Neuronal stem cell (in vitro differentiated cells): ENCODE measurements around the gene BABAM2.

ENCODE experiments used
- DNase-seq: peaks from one replicate; pipeline ENCODE4 v3.0.0-alpha.2; 2013; ENCODE audit warnings: low spot score
- H2AFZ ChIP-seq: one replicate; pipeline ENCODE4 v1.6.1; 2013; ENCODE audit warnings: mild to moderate bottlenecking, low read length, inconsistent platforms
- H2AK5ac ChIP-seq: 2 replicates; pipeline ENCODE4 v1.6.1; 2013; ENCODE audit warnings: low read depth, mild to moderate bottlenecking, inconsistent platforms, low read length, moderate library complexity, mixed read lengths
- H2BK120ac ChIP-seq: 2 replicates; pipeline ENCODE4 v1.6.1; 2013; ENCODE audit warnings: low read depth, mild to moderate bottlenecking, inconsistent platforms, low read length, moderate library complexity, mixed read lengths
- H2BK12ac ChIP-seq: one replicate; pipeline ENCODE4 v1.6.1; 2013; ENCODE audit warnings: low read length, inconsistent platforms
- H2BK15ac ChIP-seq: 2 replicates; pipeline ENCODE4 v1.6.1; 2013; ENCODE audit warnings: mild to moderate bottlenecking, low read length, inconsistent platforms, mixed read lengths
- H2BK5ac ChIP-seq: one replicate; pipeline ENCODE4 v1.6.1; 2013; ENCODE audit warnings: inconsistent platforms, mild to moderate bottlenecking, low read length, moderate library complexity
- H3K14ac ChIP-seq: one replicate; pipeline ENCODE4 v1.6.1; 2013; ENCODE audit warnings: low read length, inconsistent platforms
- H3K18ac ChIP-seq: 2 replicates; pipeline ENCODE4 v1.6.1; 2013; ENCODE audit warnings: low read length, inconsistent platforms
- H3K23ac ChIP-seq: 2 replicates; pipeline ENCODE4 v1.6.1; 2013; ENCODE audit warnings: low read depth, mild to moderate bottlenecking, mixed read lengths, low read length, inconsistent platforms; ENCODE audit not compliant: poor library complexity
- H3K27ac ChIP-seq: replicated peaks from 3 replicates; pipeline ENCODE4 v1.5.1; 2013; ENCODE audit warnings: low read length, inconsistent platforms
- H3K27me3 ChIP-seq, 3 experiments: 2 replicates each; pipeline ENCODE4 v1.6.1; 2013; ENCODE audit warnings: low read length in 3 of 3, mild to moderate bottlenecking in 2 of 3, inconsistent platforms in 1 of 3, low read depth in 1 of 3, mixed read lengths in 1 of 3, moderate library complexity in 1 of 3; ENCODE audit not compliant: control insufficient read depth in 3 of 3, insufficient read depth in 3 of 3
- H3K36me3 ChIP-seq, 2 donors: replicated peaks in 1 of 2; 2 replicates each; pipeline ENCODE4 v1.6.1; 2013; ENCODE audit warnings: low read length in 2 of 2; ENCODE audit not compliant: control insufficient read depth in 2 of 2, insufficient read depth in 2 of 2
- H3K4ac ChIP-seq: 2 replicates; pipeline ENCODE4 v1.6.1; 2013; ENCODE audit warnings: inconsistent platforms, mild to moderate bottlenecking, low read length, moderate library complexity
- H3K4me1 ChIP-seq, 2 donors: 1 replicate in 1 of 2; 2 replicates in 1 of 2; pipeline ENCODE4 v1.6.1; 2013; ENCODE audit warnings: low read length in 2 of 2, low read depth in 1 of 2; ENCODE audit not compliant: control insufficient read depth in 2 of 2, insufficient read depth in 1 of 2
- H3K4me2 ChIP-seq: one replicate; pipeline ENCODE4 v1.6.1; 2013; ENCODE audit warnings: mild to moderate bottlenecking, low read length, inconsistent platforms; ENCODE audit not compliant: insufficient read depth, poor library complexity, severe bottlenecking
- H3K4me3 ChIP-seq, 2 donors: 2 replicates each; pipeline ENCODE4 v1.5.1; 2013; ENCODE audit warnings: low read length in 2 of 2, mild to moderate bottlenecking in 2 of 2, inconsistent platforms in 1 of 2, moderate library complexity in 1 of 2
- H3K79me1 ChIP-seq: one replicate; pipeline ENCODE4 v1.6.1; 2013; ENCODE audit warnings: low read depth, mild to moderate bottlenecking, inconsistent platforms, low read length, moderate library complexity
- H3K9ac ChIP-seq: one replicate; pipeline ENCODE4 v1.6.1; 2013; ENCODE audit warnings: mild to moderate bottlenecking, low read depth, low read length, inconsistent platforms; ENCODE audit not compliant: poor library complexity
- H3K9me3 ChIP-seq, 2 donors: replicated peaks in 1 of 2; 2 replicates each; pipeline versions ENCODE3 to v1.6.1; 2013; ENCODE audit warnings: low read length in 2 of 2, mild to moderate bottlenecking in 2 of 2, inconsistent platforms in 1 of 2, low read depth in 1 of 2, mixed read lengths in 1 of 2, moderate library complexity in 1 of 2; ENCODE audit not compliant: control insufficient read depth in 2 of 2, insufficient read depth in 1 of 2
- H4K8ac ChIP-seq: one replicate; pipeline ENCODE4 v1.6.1; 2013; ENCODE audit warnings: low read depth, mild to moderate bottlenecking, inconsistent platforms, low read length, moderate library complexity
- H4K91ac ChIP-seq: one replicate; pipeline ENCODE4 v1.6.1; 2013; ENCODE audit warnings: low read length, low read depth, mild to moderate bottlenecking, inconsistent platforms; ENCODE audit not compliant: poor library complexity
- WGBS, 2 donors: extraction: QIAGEN DNeasy Blood & Tissue Kit; methylation state at CpG; one replicate each; pipeline ENCODE4 v1.1.7; 2013; ENCODE audit warnings: missing lambda C conversion rate in 2 of 2, mixed read lengths in 1 of 2; ENCODE audit not compliant: insufficient read length in 2 of 2, insufficient replicate concordance in 1 of 2; ENCODE audit errors: extremely low coverage in 2 of 2; 5-methylcytosine and 5-hydroxymethylcytosine counted together

Gene BABAM2

DNA sequence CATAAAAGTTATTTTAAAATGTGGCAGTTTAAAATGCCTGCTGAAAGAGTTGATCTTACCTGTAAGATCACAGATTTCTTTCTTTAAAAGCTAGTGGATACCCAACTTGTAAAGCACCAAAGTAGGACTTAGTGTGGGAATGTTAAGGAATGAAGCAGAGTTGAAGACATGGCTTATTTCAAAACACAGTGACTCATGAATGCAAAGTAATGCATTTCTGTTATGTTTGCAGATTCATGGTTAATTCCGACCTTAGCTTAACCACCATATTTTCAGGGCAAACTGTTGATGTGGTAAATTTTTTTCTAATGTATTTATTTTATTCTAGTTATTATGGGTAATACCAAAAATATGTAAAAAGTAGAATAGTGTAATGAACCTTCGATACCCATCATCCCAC lies 295.4 kb downstream of the BABAM2 start:
- H3K14ac ChIP-seq: no peak overlapping the region
- H3K18ac ChIP-seq: no peak overlapping the region
- peaks cover 0 to 5% of the 10 kb centered on the region in 2 donors for H3K9me3 ChIP-seq
- H3K23ac ChIP-seq: no peak overlapping the region
- DNase-seq: no peak
- no peak overlapping the region for H3K4me3 ChIP-seq
- no peak overlapping the region for H3K9ac ChIP-seq
- no peak overlapping the region for H4K91ac ChIP-seq
- no peaks in the 10 kb centered on the region for H3K4me1 ChIP-seq
- H3K4ac ChIP-seq: no peak overlapping the region
- no peak overlapping the region for H3K27ac ChIP-seq
- no peak overlapping the region for H2BK12ac ChIP-seq
- H2BK120ac ChIP-seq: no peak overlapping the region
- WGBS, 2 donors: no CpG with 5 or more reads among the region's 2 CpGs
- no peaks in the 10 kb centered on the region for H3K36me3 ChIP-seq
- no peak overlapping the region for H2AFZ ChIP-seq
- H2BK15ac ChIP-seq: no peak overlapping the region
- no peak overlapping the region for H2AK5ac ChIP-seq
- H3K27me3 ChIP-seq: no peaks in the 10 kb centered on the region
- no peak overlapping the region for H4K8ac ChIP-seq
- H3K79me1 ChIP-seq: no peaks in the 10 kb centered on the region
- H3K4me2 ChIP-seq: no peak overlapping the region
- H2BK5ac ChIP-seq: no peak overlapping the region

DNA sequence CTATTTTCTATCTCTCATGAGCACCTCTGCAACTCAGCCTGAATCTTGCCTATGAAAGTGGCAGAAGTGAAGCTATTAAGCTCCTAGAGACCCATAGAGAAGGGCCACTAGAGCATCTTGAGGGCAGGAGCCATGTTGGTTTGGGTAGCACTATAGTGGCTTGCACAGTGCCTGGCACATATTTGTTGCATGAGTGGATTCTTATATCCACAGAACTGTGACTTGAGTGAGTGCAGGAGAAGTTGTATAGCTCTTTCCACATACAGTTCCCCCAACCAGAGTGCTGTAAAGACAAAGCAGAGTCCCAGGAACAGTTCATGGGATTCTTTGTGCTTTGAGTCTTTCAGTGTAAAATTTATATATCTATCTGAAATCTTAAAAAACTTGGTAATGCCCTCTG lies 296.7 kb downstream of the BABAM2 start:
- Histone ChIP-seq H3K4ac (no peak overlapping the region), H2BK120ac (no peak overlapping the region), H3K9ac (no peak overlapping the region), H3K36me3 (no peaks in the 10 kb centered on the region), H3K27me3 (no peaks in the 10 kb centered on the region), H3K4me3 (no peak overlapping the region), H3K79me1 (no peaks in the 10 kb centered on the region), H3K27ac (no peak overlapping the region), H3K4me2 (no peak overlapping the region), H2AFZ (no peak overlapping the region), H2BK5ac (no peak overlapping the region), H4K8ac (no peak overlapping the region), H3K18ac (no peak overlapping the region), H2AK5ac (no peak overlapping the region), H3K14ac (no peak overlapping the region), H3K23ac (no peak overlapping the region), H2BK15ac (no peak overlapping the region), H4K91ac (no peak overlapping the region), H3K9me3 (peaks cover 0 to 5% of the 10 kb centered on the region in 2 donors), H3K4me1 (no peaks in the 10 kb centered on the region), H2BK12ac (no peak overlapping the region)
- DNase-seq: no peak

DNA sequence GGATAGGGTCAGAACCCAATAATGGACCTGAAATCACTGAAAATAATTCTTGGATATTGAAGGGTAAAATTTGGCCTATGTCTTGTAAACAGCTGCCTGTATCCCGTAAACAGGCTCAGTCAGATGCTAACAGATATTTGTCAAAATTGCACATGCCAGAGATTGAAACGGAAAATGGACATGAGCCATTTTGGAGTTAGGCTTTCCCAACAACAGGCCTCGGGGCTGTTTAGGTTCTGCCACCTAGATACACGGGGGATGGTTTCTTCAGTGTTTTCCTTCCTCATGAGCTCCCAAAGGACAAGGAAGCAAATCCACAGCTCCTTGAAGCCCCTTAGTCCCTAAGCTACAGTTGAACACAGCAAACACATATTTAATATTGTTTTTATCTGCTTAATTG lies 297.9 kb downstream of the BABAM2 start:
- Histone ChIP-seq H2BK120ac (no peak overlapping the region), H4K91ac (no peak overlapping the region), H3K14ac (no peak overlapping the region), H3K18ac (no peak overlapping the region), H2AFZ (no peak overlapping the region), H3K23ac (no peak overlapping the region), H3K4ac (no peak overlapping the region), H2BK5ac (no peak overlapping the region), H3K27me3 (no peaks in the 10 kb centered on the region), H3K79me1 (no peaks in the 10 kb centered on the region), H2AK5ac (no peak overlapping the region), H3K4me3 (no peak overlapping the region), H3K4me1 (no peaks in the 10 kb centered on the region), H3K9ac (no peak overlapping the region), H3K4me2 (no peak overlapping the region), H2BK12ac (no peak overlapping the region), H3K9me3 (peaks cover 0 to 5% of the 10 kb centered on the region in 2 donors), H3K27ac (no peak overlapping the region), H2BK15ac (no peak overlapping the region), H3K36me3 (no peaks in the 10 kb centered on the region), H4K8ac (no peak overlapping the region)
- no CpG with 5 or more reads among the region's 4 CpGs for WGBS, 2 donors
- DNase-seq: no peak

DNA sequence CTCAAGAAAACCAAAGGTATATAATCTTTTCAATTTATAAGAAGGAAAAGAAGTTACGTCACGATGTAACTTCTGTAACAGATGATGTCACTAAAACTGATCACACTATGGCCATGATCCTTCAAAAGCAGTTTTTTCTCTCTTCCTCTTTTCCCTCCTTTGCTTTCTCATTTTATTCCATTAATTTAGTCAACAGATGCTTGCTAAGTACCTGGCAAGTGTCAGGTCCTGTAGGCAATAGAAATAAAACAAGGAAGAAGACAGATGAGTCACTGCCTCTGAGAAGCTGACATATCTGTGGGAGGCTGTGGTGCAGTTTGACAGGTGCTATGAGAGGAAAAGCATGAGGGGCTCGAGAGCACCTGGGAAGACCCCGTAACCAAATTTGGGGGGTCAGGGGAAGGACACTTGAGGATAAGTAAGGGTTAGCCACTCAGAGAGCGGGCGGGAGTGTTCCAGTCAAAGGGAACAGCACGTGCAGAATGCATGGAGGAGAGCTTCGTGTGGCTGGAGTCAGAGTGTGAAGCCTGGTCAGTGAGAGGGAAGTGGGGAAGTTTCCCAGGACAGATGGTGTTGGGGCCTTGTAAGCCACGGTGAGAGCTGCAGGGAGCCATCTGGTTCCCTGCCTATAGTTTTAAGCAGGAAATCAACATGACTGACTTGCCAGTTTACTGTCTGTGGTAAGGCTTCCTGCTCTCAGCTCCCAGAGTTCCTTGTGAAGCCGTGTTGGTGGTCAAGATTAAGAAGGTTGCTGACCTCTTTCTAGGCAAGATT lies 303.3 kb downstream of the BABAM2 start:
- WGBS, 2 donors: no CpG with 5 or more reads among the region's 10 CpGs
- no peak overlapping the region for H3K4ac ChIP-seq
- H4K91ac ChIP-seq: no peak overlapping the region
- H2BK12ac ChIP-seq: no peak overlapping the region
- no peak overlapping the region for H2BK5ac ChIP-seq
- no peak for DNase-seq
- H2AK5ac ChIP-seq: no peak overlapping the region
- H3K9ac ChIP-seq: no peak overlapping the region
- H3K27ac ChIP-seq: no peak overlapping the region
- no peak overlapping the region for H3K4me2 ChIP-seq
- H3K9me3 ChIP-seq: peaks cover 0 to 5% of the 10 kb centered on the region in 2 donors
- no peak overlapping the region for H3K23ac ChIP-seq
- H3K14ac ChIP-seq: no peak overlapping the region
- H3K27me3 ChIP-seq: no peaks in the 10 kb centered on the region
- H3K79me1 ChIP-seq: no peaks in the 10 kb centered on the region
- H2BK120ac ChIP-seq: no peak overlapping the region
- no peak overlapping the region for H2AFZ ChIP-seq
- no peak overlapping the region for H3K4me3 ChIP-seq
- no peak overlapping the region for H4K8ac ChIP-seq
- no peak overlapping the region for H3K18ac ChIP-seq
- no peaks in the 10 kb centered on the region for H3K4me1 ChIP-seq
- H3K36me3 ChIP-seq: no peaks in the 10 kb centered on the region
- H2BK15ac ChIP-seq: no peak overlapping the region
